Panc1 (cell line): Measurements from ENCODE around the gene KRT85.

Experiments used
- POLR2AphosphoS5 ChIP-seq: IDR thresholded peaks from 2 replicates; pipeline ENCODE4 v1.6.1; 2012; ENCODE audit warnings: mild to moderate bottlenecking, low read depth, low read length, moderate library complexity
- SIN3A ChIP-seq: IDR thresholded peaks from 2 replicates; pipeline ENCODE4 v1.6.1; 2012; ENCODE audit warnings: low read depth, mild to moderate bottlenecking, low read length, moderate library complexity, borderline replicate concordance; ENCODE audit not compliant: insufficient read depth
- TF ChIP-seq, protein P1 (sequence below): fragments of 450-650 bp; IDR thresholded peaks from 2 replicates; pipeline ENCODE4 v1.5.1; 2017; ENCODE audit warnings: mild to moderate bottlenecking

GRCh38 chr12:52396656-52397055, 29.4 kb upstream of the KRT85 start:
- TF ChIP-seq, protein P1, sequence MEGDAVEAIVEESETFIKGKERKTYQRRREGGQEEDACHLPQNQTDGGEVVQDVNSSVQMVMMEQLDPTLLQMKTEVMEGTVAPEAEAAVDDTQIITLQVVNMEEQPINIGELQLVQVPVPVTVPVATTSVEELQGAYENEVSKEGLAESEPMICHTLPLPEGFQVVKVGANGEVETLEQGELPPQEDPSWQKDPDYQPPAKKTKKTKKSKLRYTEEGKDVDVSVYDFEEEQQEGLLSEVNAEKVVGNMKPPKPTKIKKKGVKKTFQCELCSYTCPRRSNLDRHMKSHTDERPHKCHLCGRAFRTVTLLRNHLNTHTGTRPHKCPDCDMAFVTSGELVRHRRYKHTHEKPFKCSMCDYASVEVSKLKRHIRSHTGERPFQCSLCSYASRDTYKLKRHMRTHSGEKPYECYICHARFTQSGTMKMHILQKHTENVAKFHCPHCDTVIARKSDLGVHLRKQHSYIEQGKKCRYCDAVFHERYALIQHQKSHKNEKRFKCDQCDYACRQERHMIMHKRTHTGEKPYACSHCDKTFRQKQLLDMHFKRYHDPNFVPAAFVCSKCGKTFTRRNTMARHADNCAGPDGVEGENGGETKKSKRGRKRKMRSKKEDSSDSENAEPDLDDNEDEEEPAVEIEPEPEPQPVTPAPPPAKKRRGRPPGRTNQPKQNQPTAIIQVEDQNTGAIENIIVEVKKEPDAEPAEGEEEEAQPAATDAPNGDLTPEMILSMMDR, result no peak
- TF ChIP-seq POLR2AphosphoS5, result no peak
- TF ChIP-seq SIN3A, result no peak
